D721Med (cell line): ENCODE results near the gene POMGNT1.

Experiments used
- DNase-seq: peaks from one replicate; pipeline ENCODE4 v3.0.0; 2011; ENCODE audit warnings: low spot score; ENCODE audit not compliant: insufficient read length
- FAIRE-seq: peaks from 2 replicates; lab custom pipeline; 2011; peaks lifted over from hg19 to GRCh38; lab: Jason Lieb, UNC
- TF ChIP-seq, protein P1 (sequence below): IDR thresholded peaks from 2 replicates; pipeline ENCODE4 v1.5.1; 2012; ENCODE audit warnings: mild to moderate bottlenecking, control low read depth; ENCODE audit not compliant: insufficient read depth; ENCODE audit errors: missing control alignments

POMGNT1 gene

GRCh38 chr1:46148318-46148717, 49.9 kb downstream of the POMGNT1 start:
- TF ChIP-seq, protein P1, sequence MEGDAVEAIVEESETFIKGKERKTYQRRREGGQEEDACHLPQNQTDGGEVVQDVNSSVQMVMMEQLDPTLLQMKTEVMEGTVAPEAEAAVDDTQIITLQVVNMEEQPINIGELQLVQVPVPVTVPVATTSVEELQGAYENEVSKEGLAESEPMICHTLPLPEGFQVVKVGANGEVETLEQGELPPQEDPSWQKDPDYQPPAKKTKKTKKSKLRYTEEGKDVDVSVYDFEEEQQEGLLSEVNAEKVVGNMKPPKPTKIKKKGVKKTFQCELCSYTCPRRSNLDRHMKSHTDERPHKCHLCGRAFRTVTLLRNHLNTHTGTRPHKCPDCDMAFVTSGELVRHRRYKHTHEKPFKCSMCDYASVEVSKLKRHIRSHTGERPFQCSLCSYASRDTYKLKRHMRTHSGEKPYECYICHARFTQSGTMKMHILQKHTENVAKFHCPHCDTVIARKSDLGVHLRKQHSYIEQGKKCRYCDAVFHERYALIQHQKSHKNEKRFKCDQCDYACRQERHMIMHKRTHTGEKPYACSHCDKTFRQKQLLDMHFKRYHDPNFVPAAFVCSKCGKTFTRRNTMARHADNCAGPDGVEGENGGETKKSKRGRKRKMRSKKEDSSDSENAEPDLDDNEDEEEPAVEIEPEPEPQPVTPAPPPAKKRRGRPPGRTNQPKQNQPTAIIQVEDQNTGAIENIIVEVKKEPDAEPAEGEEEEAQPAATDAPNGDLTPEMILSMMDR, result no peak
- DNase-seq, result no peak
- no peak for FAIRE-seq
